Stimulated activated CD8-positive, alpha-beta memory T cell treated with anti-CD3 and anti-CD28 coated beads, Interleukin-12 subunit alpha, Interleukin-12 subunit beta, amount 100 ng/mL, for 4 hours (primary cell): ENCODE results near the gene SDCCAG8.

ENCODE experiments used
- DNase-seq: peaks from one replicate; pipeline ENCODE4 v3.0.0-alpha.2; 2020; ENCODE audit warnings: low read depth

Gene SDCCAG8

GRCh38 chr1:243483071-243483771 is 227.4 kb downstream of the SDCCAG8 start:
- no peak for DNase-seq

- no peak for DNase-seq
Observed at GRCh38 chr1:243483952-243484351, 228.1 kb downstream of the SDCCAG8 start.

- no peak for DNase-seq
Observed at GRCh38 chr1:243487036-243487648, 231.3 kb downstream of the SDCCAG8 start.

GRCh38 chr1:243487649-243488227 is 231.9 kb downstream of the SDCCAG8 start:
- DNase-seq = no peak

GRCh38 chr1:243488459-243489157 is 232.8 kb downstream of the SDCCAG8 start:
- DNase-seq = no peak

GRCh38 chr1:243489158-243489527 is 233.3 kb downstream of the SDCCAG8 start:
- no peak for DNase-seq

- DNase-seq = no peak
Observed at GRCh38 chr1:243489681-243490546, 234.1 kb downstream of the SDCCAG8 start.

- no peak for DNase-seq
Observed at GRCh38 chr1:243490748-243491686, 235.2 kb downstream of the SDCCAG8 start.

GRCh38 chr1:243493156-243494129 is 237.6 kb downstream of the SDCCAG8 start:
- DNase-seq = no peak

GRCh38 chr1:243494741-243495431 is 239.0 kb downstream of the SDCCAG8 start:
- DNase-seq = no peak

- no peak for DNase-seq
Observed at GRCh38 chr1:243495442-243496186, 239.8 kb downstream of the SDCCAG8 start.

- no peak for DNase-seq
Observed at GRCh38 chr1:243496187-243496646, 240.4 kb downstream of the SDCCAG8 start.

- DNase-seq = no peak
Observed at GRCh38 chr1:243496806-243497205, 241.0 kb downstream of the SDCCAG8 start.

GRCh38 chr1:243497939-243498681 is 242.3 kb downstream of the SDCCAG8 start:
- DNase-seq = no peak

GRCh38 chr1:243499248-243499647 is 243.4 kb downstream of the SDCCAG8 start:
- DNase-seq = no peak

- DNase-seq = no peak
Observed at GRCh38 chr1:243499711-243500110, 243.9 kb downstream of the SDCCAG8 start.

GRCh38 chr1:243500512-243500911 is 244.7 kb downstream of the SDCCAG8 start:
- DNase-seq = no peak
